ENCODE data around the gene ARMC7. TPM values are rescaled to one million over a fixed set of nuclear protein-coding genes. Genes with fewer than 3 reads are reported as not detected.
A peak's percentile ranks its signal among the peaks of the same experiment; 100 is the strongest.

Gene ARMC7
- 1 to 10 TPM; 2.0 to 6.0 (median 4.5) TPM for polyA plus RNA-seq (ENCODE audit: low read depth in 6 of 6)

DNA sequence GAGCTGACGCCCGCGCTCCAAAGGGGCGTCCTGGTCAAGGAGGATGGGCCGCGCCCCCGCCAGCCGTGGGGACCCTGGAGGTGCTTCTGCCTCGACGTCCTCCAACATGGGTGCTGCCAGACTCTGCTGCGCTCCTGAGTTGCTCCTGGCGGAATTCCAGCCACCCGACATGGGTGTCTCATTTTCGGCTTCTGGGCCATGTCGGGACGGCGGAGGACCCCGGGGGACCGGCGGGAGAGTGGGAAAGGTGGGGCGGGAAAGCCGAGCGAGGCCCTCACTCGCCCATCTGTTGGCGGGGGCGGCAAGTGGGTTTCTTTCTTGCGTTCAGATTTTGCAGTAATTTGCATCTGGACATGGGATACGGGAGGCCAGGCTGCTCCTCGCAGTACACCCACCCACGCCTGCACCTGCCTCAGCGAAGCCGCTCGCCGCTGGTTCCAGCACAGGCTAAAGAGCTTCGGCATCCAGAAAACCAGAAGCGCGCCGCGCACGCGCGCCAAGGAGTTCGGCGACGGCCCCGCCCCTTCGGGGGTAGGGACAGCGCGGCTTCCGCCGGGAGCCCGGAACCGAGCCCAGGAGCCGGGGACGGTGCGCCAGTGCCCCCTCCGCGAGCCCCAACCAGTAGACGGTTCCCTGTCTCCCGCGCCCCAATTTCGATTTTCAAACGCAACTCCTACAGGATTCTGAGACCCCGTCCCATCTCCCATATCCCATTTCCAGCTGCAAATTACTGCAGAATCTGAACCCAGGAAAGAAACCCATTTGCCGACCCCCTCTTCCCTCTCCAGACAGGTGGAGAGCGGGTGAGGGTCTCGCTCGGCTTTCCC lies at the start of gene ARMC7:
TSS of gene ARMC7 (plus strand) at position 563 of the 827 bp plus-strand sequence. CDS start 320 bp downstream, outside the sequence.
- ATAC-seq (ENCODE audit: low read depth in 2 of 2) (peak; percentile 74 to 75), DNase-seq (peak; percentile 91)
- peaks cover 0 to 8% of the 10 kb centered on the region in 2 donors for H3K36me3 Mint-ChIP-seq
- H3K27me3 Mint-ChIP-seq: peaks cover 0 to 15% (median 0%) of the 10 kb centered on the region in 3 donors
- H3K9me3 Mint-ChIP-seq: no peaks in the 10 kb centered on the region
- peaks cover 24 to 38% (median 38%) of the 10 kb centered on the region in 3 donors for H3K4me1 Mint-ChIP-seq
- peak within 1 kb of the TSS; percentile 39 to 93 (median 66) for H3K27ac Mint-ChIP-seq
- H3K4me3 Mint-ChIP-seq: peak within 1 kb of the TSS; percentile 79 to 93 (median 88)

DNA sequence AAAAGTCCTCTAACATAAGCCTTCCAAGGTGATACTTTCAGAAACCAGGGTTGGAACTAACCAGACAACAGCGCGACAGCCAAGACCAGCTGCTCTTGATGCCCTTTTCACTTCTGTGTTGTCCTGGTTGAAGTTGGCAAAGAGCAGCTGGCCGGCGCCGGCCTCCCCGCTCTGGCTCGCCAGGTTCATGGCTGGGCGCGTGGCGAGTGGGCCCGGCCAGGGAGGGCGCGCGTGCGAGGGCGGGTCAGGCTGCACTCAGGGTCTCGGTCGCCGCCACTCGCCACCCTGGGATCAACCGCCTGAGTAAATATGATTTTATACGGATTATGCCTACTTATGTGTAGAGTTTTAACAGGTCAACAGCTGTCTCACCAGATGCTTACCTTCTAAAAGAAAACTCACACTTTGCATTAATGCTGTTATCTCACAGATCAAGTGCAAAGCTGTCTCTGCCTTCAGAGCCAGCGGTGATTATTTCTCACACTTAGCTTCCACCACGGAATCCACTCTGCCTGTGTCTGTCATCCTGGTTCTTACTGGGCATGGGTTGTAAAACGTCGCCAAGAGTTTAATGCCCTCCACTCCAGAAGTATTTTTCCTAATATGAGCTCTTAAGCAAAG lies 49.2 kb upstream of the ARMC7 start:
- H3K4me3 Mint-ChIP-seq: no peak overlapping the region
- ATAC-seq (ENCODE audit: low read depth in 2 of 2) (no peak), DNase-seq (no peak)
- H3K27me3 Mint-ChIP-seq: no peaks in the 10 kb centered on the region
- no peaks in the 10 kb centered on the region for H3K9me3 Mint-ChIP-seq
- H3K36me3 Mint-ChIP-seq: peaks cover 17 to 21% of the 10 kb centered on the region in 2 donors
- peaks cover 0 to 4% (median 0%) of the 10 kb centered on the region in 3 donors for H3K4me1 Mint-ChIP-seq
- peak overlapping the region in 1 of 6 donors; percentile 16 for H3K27ac Mint-ChIP-seq

DNA sequence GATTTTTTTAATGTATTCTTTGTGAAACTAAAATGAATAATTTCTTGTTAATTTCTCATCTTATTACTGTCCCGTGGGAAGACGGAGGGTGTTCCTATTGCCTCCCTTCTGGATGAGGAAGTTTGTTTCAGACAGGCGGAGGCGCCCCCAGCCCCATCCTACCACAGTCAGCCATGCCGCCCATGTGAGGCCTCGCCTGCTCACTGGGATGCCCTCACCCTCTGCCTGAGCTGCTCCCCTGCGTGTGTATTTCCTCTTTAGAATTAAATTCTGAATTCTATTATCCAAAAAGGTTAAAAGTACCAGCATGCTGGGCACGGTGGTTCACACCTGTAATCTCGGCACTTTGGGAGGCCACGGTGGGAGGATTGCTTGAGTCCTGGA lies 48.7 kb upstream of the ARMC7 start:
- Mint-ChIP-seq H3K36me3 (peaks cover 17 to 20% of the 10 kb centered on the region in 2 donors), H3K4me3 (no peak overlapping the region), H3K4me1 (peaks cover 0 to 4% (median 0%) of the 10 kb centered on the region in 3 donors), H3K27ac (peak overlapping the region in 1 of 6 donors; percentile 16), H3K27me3 (no peaks in the 10 kb centered on the region), H3K9me3 (no peaks in the 10 kb centered on the region)
- DNase-seq (no peak), ATAC-seq (ENCODE audit: low read depth in 2 of 2) (no peak)

DNA sequence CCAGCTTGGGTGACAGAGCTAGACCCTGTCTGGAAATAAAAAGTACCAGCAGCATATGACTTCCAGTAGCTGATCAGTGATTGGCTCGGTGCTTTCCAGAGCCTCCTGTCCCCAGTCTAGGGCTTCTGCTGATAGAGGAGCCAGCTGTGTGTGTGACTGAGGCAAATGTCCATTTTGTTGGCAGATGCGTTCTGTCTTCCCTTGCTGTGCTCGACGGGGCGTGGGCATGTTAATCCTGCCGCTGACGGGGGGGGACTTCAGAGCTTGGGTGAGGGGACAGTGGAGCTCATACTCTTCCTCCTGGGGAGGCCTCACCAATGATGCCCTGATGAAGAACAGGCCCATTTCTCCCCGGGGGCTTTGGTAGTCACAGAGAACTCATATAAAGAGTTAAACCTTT lies 48.2 kb upstream of the ARMC7 start:
- Mint-ChIP-seq H3K4me3 (no peak overlapping the region), H3K27ac (no peak overlapping the region), H3K4me1 (peaks cover 0 to 4% (median 0%) of the 10 kb centered on the region in 3 donors), H3K9me3 (no peaks in the 10 kb centered on the region), H3K27me3 (no peaks in the 10 kb centered on the region), H3K36me3 (peaks cover 15 to 17% of the 10 kb centered on the region in 2 donors)
- DNase-seq: no peak
- no peak for ATAC-seq (ENCODE audit: low read depth in 2 of 2)

DNA sequence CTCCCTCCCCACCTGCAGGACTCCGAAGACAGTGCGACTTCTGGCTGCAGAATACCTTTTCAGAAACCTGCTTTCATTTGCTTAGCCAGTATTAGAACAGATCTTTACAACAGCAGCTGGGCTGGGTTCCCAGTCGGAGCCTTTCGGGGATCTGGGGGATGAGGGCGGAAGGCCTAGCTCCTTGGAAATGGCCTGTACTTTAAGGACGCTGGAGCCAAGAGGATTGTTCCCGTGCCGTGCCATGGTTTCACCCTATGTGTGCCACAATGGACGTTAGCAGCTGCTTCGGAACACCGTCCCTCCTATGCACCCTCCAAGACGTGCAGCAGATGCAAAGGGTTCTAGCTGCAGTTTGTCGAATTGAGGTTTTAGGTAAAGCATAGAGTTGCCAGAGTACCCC lies 46.6 kb upstream of the ARMC7 start:
- Mint-ChIP-seq H3K9me3 (no peaks in the 10 kb centered on the region), H3K27ac (no peak overlapping the region), H3K27me3 (no peaks in the 10 kb centered on the region), H3K36me3 (peaks cover 13 to 17% of the 10 kb centered on the region in 2 donors), H3K4me3 (no peak overlapping the region), H3K4me1 (peaks cover 0 to 4% (median 0%) of the 10 kb centered on the region in 3 donors)
- DNase-seq (no peak), ATAC-seq (ENCODE audit: low read depth in 2 of 2) (no peak)

DNA sequence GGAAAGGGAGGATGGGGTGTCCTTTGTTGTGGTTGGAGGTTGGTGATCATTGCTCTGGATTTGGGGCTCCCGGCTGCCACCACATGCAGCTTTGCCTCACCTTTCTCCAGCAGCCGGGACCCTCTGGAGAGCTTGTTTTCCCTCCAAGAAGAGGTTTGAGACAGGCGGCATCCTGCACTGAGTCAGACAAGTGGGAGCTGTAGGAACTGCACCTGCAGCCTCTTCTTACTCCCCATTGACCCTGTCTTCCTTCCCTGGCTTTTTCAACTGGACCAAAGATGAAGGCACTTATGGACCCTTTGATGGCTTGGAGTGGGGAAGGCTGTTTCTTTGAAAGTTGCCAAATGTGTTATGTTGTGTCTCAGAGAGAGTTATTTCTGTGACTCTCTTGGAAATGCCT lies 46.1 kb upstream of the ARMC7 start:
- H3K9me3 Mint-ChIP-seq: no peaks in the 10 kb centered on the region

DNA sequence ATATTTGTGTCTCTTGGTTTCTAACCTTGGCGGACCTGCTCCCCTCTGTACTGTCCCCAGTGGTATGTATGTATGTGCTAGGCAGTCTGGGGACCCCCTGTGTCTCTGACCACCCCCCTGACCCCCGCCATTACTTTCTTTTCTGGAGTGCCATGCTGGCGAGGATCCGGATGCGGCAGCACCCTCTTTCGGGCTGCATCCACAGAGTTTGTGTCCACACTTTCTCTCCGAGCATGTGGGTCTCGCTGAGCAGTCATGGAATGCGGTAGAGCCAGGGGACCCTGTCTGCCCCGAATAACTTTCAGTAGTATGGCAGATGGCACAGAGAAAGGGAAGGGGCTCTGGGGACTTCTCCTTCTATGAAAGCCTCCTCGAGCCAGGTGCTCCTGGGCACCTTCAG lies 45.7 kb upstream of the ARMC7 start:
- Mint-ChIP-seq H3K9me3 (no peaks in the 10 kb centered on the region), H3K27me3 (no peaks in the 10 kb centered on the region), H3K4me3 (no peak overlapping the region), H3K27ac (no peak overlapping the region), H3K36me3 (peaks cover 13 to 17% of the 10 kb centered on the region in 2 donors), H3K4me1 (peaks cover 0 to 4% (median 0%) of the 10 kb centered on the region in 3 donors)
- DNase-seq (no peak), ATAC-seq (ENCODE audit: low read depth in 2 of 2) (no peak)

More for the DNA sequence above, 46.1 kb upstream of the ARMC7 start:
- H3K4me1 Mint-ChIP-seq: peaks cover 0 to 4% (median 0%) of the 10 kb centered on the region in 3 donors
- H3K27ac Mint-ChIP-seq: no peak overlapping the region
- peaks cover 13 to 17% of the 10 kb centered on the region in 2 donors for H3K36me3 Mint-ChIP-seq
- no peaks in the 10 kb centered on the region for H3K27me3 Mint-ChIP-seq
- ATAC-seq (ENCODE audit: low read depth in 2 of 2): no peak
- no peak for DNase-seq
- H3K4me3 Mint-ChIP-seq: no peak overlapping the region

DNA sequence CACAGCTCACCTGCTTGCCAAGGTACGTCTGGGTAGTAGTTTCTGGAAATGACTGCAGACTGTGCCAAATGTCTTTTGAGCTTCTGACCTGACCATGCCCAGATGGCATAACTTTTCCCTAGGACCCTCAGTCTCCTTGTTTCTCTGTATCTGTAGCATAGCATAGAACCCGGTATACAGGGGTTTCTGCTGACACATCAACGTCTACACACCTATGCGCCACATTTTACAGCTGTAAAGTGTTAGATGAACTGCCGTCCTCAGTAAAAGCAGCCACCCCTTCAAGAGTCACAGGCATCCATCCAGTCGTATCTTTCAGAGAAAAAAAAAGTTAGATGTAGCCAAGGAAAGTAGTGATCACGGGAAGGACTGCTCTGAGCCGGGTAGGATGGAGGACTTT lies 45.3 kb upstream of the ARMC7 start:
- Mint-ChIP-seq H3K27ac (peak overlapping the region in 1 of 6 donors; percentile 32), H3K4me1 (peaks cover 0 to 4% (median 0%) of the 10 kb centered on the region in 3 donors)

DNA sequence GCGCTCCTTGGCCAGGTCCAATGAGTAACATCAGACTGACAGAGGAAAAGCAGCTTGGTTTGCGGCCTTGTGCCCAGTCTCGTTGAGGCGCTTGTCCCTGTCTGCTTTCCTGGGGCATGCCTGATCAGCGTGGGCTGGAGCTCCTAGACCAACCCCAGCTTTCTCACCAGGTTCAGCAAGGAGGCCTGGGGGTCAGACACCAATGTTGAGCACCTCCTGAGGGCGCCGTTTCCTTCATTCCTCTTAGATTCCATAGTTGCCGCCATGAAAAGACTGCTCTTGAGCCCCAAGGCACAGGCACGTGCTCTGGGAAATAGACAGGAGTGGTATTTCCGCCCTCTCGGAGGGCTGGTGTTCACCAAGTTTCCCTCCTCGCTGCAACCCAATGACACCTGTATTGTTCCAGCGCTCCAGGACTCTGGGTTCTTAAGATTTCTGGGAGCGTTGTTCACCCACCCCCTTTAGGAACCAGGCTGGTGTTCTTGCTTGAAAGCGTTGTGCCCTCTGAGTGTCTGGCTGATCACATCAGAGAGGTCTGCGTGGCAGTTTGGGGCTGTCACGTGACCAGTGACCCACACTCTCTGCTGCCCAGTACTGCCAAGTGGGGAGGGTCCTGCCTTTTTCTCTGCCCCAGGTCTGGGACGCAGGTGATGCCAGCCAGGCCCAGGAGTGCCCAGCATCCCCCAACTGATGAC lies 44.8 kb upstream of the ARMC7 start:
- Mint-ChIP-seq H3K9me3 (no peaks in the 10 kb centered on the region), H3K4me3 (no peak overlapping the region), H3K4me1 (peaks cover 0 to 1% (median 0%) of the 10 kb centered on the region in 3 donors), H3K36me3 (peaks cover 13 to 17% of the 10 kb centered on the region in 2 donors), H3K27ac (peak overlapping the region in 1 of 6 donors; percentile 32), H3K27me3 (no peaks in the 10 kb centered on the region)
- no peak for ATAC-seq (ENCODE audit: low read depth in 2 of 2)
- DNase-seq: no peak

More for the DNA sequence above, 45.3 kb upstream of the ARMC7 start:
- Mint-ChIP-seq H3K27me3 (no peaks in the 10 kb centered on the region), H3K4me3 (no peak overlapping the region), H3K36me3 (peaks cover 13 to 17% of the 10 kb centered on the region in 2 donors), H3K9me3 (no peaks in the 10 kb centered on the region)
- DNase-seq (no peak), ATAC-seq (ENCODE audit: low read depth in 2 of 2) (no peak)

DNA sequence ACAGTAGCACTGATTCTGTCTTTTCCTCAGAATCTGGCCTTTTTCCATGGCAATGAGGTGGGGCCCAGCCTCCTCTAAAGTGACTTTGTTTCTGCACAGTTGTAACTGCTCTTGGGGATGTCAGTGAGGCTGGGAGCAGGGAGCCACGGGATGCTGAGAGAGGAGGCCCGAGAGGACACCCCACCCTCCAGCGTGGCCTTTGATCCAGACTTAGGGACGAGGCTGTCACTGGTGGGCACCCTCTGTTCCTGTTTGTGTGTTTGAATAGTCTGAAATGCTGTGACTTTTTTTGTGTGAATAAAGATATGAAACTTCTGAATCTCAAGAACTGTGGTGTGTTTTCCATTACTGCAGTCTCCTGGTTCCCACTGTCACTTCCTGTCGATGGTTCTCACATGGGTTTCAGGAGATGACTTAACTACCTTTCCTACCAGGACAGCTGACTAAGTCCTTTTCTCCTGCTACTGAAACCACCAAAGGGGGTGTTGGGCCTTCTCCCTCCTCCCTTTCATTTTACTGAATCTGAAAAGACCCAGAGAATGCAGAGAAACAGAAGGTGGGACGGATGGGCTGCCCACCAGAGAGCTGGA lies 44.1 kb upstream of the ARMC7 start:
- H3K4me1 Mint-ChIP-seq: no peaks in the 10 kb centered on the region
- H3K27me3 Mint-ChIP-seq: no peaks in the 10 kb centered on the region
- H3K36me3 Mint-ChIP-seq: peaks cover 13 to 17% of the 10 kb centered on the region in 2 donors
- no peaks in the 10 kb centered on the region for H3K9me3 Mint-ChIP-seq
- DNase-seq (no peak), ATAC-seq (ENCODE audit: low read depth in 2 of 2) (no peak)
- H3K4me3 Mint-ChIP-seq: no peak overlapping the region
- no peak overlapping the region for H3K27ac Mint-ChIP-seq

DNA sequence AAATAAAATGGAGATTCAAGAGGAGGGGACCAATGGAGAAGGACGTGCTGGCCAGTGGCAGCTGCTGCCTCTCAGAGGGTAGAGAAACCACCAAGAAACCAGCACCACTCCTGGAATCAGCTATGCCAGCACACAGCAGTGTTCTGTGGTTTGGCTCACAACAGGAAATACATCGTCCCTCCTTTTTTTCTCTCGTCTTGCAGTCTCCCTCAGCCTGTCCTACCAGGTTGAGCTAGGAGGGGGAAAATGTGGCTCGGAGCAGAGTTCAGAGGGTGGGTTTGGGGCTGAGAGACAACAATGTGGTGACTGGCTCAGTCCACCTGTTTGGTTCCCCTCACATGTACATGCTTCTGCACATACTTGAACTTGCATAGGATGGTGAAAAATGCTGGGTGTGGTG lies 41.9 kb upstream of the ARMC7 start:
- Mint-ChIP-seq H3K9me3 (no peaks in the 10 kb centered on the region), H3K36me3 (peaks cover 8 to 9% of the 10 kb centered on the region in 2 donors), H3K27me3 (no peaks in the 10 kb centered on the region), H3K4me3 (peak overlapping the region in 1 of 8 donors; percentile 47), H3K27ac (peak overlapping the region in 1 of 6 donors; percentile 84), H3K4me1 (no peaks in the 10 kb centered on the region)
- ATAC-seq (ENCODE audit: low read depth in 2 of 2) (no peak), DNase-seq (no peak)

DNA sequence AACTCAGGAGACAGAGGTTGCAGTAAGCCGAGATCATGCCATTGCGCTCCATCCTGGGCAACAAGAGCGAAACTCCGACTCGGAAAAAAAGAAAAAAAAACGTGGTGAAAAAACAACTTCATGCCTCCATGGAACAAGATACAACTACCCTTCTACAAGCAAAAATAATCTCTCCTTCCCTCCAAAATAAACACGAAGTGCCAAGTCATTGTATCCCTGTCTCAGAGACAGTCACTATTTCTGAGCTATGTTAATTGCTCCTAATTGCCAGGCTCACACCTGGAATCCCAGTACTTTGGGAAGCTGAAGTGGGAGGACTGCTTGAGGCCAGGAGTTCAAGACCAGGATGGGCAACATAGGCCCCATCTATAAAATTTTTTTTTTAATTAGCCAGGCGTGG lies 41.0 kb upstream of the ARMC7 start:
- ATAC-seq (ENCODE audit: low read depth in 2 of 2): no peak
- H3K27ac Mint-ChIP-seq: no peak overlapping the region
- peaks cover 6 to 8% of the 10 kb centered on the region in 2 donors for H3K36me3 Mint-ChIP-seq
- no peaks in the 10 kb centered on the region for H3K27me3 Mint-ChIP-seq
- no peak overlapping the region for H3K4me3 Mint-ChIP-seq
- H3K9me3 Mint-ChIP-seq: no peaks in the 10 kb centered on the region
- no peaks in the 10 kb centered on the region for H3K4me1 Mint-ChIP-seq
- DNase-seq: no peak

DNA sequence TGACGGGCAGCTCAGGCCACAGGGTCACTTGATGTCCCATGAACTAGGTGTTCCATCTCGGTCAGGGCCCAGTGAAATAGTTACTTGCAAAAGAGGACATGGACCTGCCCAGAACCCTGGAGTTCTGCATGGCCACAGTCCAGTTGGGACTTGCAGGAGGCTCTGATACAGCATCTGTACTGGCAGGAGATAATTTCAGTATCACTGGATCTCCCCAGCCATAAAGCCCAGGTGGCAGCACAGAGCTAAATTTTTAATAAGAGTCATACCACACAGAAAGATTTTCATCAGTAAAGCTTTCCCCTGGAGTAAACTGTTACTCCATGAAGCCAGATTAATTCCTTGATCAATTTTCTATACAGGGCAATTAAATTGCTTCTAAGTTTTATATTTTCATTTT lies 40.0 kb upstream of the ARMC7 start:
- H3K27me3 Mint-ChIP-seq: no peaks in the 10 kb centered on the region
- no peaks in the 10 kb centered on the region for H3K36me3 Mint-ChIP-seq
- H3K27ac Mint-ChIP-seq: no peak overlapping the region
- DNase-seq: no peak
- ATAC-seq (ENCODE audit: low read depth in 2 of 2): no peak
- no peak overlapping the region for H3K4me3 Mint-ChIP-seq
- no peaks in the 10 kb centered on the region for H3K9me3 Mint-ChIP-seq
- H3K4me1 Mint-ChIP-seq: no peaks in the 10 kb centered on the region
